Activated T-helper 2 cell treated with anti-CD3 and anti-CD28 coated beads, Interferon-gamma antibody, Interleukin-2, Interleukin-4, amounts not matched to agents 10 μg/mL and 5 μg/mL and 100 μg/mL, durations not matched to agents 14 hours and 24 hours and 36 hours (primary cell): Measurements from ENCODE around the gene PTK6. TPM values are rescaled to one million over a fixed set of nuclear protein-coding genes. Genes with fewer than 3 reads are reported as not detected.

ENCODE experiments used
- DNase-seq: peaks from one replicate; pipeline ENCODE4 v3.0.0; 2021; ENCODE audit warnings: low spot score
- H3K27ac Mint-ChIP-seq: one replicate; pipeline ENCODE4 v1.8.0; 2021; ENCODE audit warnings: mixed read lengths
- H3K27me3 Mint-ChIP-seq: one replicate; pipeline ENCODE4 v1.8.0; 2021; ENCODE audit warnings: low read depth, mixed read lengths
- H3K36me3 Mint-ChIP-seq: one replicate; pipeline ENCODE4 v1.8.0; 2021; ENCODE audit warnings: low read depth, mixed read lengths
- H3K4me1 Mint-ChIP-seq: one replicate; pipeline ENCODE4 v1.8.0; 2021; ENCODE audit warnings: low read depth, mixed read lengths
- H3K4me3 Mint-ChIP-seq: one replicate; pipeline ENCODE4 v1.8.0; 2021; ENCODE audit warnings: low read depth, mild to moderate bottlenecking, moderate library complexity, mixed read lengths
- H3K9me3 Mint-ChIP-seq: one replicate; pipeline ENCODE4 v1.8.0; 2021; ENCODE audit warnings: mixed read lengths
- intact Hi-C: fragments of 100-400 bp; cut with micrococcal nuclease; formaldehyde crosslinking; loops from one replicate; pipeline ENCODE4 v1.15.1; 2023
- total RNA-seq: library from RNA; stranded (reverse); gene quantifications from 2 replicates; pipeline ENCODE4 v1.2.3, GENCODE V29; 2022

PTK6 gene
- total RNA-seq, result 0.32 and 0.46 TPM in 2 replicates

DNA sequence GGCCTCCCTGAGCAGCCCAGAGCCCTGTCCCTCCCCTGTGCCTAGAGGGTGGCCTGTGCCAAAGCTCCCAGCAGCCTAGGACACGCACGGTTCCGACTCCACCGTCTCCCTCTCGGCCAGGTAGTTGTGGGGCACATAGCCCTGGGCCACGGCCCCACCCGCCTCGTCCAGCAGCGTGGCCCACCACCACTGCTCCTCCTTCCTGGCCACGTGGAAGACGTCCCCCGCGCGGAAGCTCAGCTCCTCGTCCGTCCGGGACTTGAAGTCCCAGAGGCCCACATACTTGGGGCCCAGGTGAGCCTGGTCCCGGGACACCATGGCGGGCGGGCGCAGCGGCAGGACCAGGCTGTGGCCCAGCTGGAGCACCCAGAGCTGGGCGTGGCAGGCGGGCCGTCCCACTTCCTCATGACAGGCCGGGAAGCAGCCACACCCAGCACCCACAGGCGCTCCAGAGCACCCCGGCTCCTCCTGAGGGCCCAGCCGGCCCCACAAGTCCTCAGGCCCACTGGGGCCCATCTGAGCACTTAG lies at the start of gene PTK6:
Gene PTK6 (minus strand): TSS at position 380 of the 528 bp plus-strand sequence. CDS start 62 bp downstream, at position 318.
- no peaks in the 10 kb centered on the region for H3K9me3 Mint-ChIP-seq
- intact Hi-C loops, result loop anchor here (1.0 to 5.0 kb wide), 4 partner anchors 17 to 444 kb away; partner anchors contain the start of genes PPDPF, PRPF6 and UCKL1

DNA sequence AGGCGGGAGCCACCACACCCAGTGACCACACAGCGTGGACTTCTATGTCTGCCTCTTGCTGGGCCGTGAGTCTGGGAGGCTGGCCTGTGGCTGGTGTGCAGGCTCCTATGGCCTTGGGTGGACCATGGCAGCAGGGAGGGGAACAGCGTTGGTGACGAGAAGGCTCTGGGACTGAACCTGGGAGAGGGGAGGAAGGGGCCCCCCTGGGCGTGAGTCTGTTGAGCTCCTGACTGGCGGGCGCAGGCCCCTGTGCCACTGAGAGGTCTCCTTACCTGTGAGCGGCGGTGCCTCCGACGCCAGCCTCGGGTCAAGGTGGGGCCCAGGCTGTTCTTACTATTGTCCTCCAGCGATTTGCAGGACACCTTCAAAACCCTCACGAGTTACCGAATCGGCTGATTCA lies 49.6 kb upstream of the PTK6 start:
- H3K27ac Mint-ChIP-seq, result no peak overlapping the region
- H3K9me3 Mint-ChIP-seq, result no peaks in the 10 kb centered on the region
- no peaks in the 10 kb centered on the region for H3K4me1 Mint-ChIP-seq
- peaks cover 3% of the 10 kb centered on the region for H3K27me3 Mint-ChIP-seq
- peaks cover 27% of the 10 kb centered on the region for H3K36me3 Mint-ChIP-seq
- intact Hi-C loops, result no loop called here
- no peak overlapping the region for H3K4me3 Mint-ChIP-seq
- no peak for DNase-seq

More for the DNA sequence above, at the start of gene PTK6:
- H3K27ac Mint-ChIP-seq, result peak within 1 kb of the TSS; percentile 87
- peaks cover 5% of the 10 kb centered on the region for H3K4me1 Mint-ChIP-seq
- H3K27me3 Mint-ChIP-seq, result no peaks in the 10 kb centered on the region
- no peaks in the 10 kb centered on the region for H3K36me3 Mint-ChIP-seq
- peak; percentile 37 for DNase-seq
- H3K4me3 Mint-ChIP-seq, result peak within 1 kb of the TSS; percentile 69

DNA sequence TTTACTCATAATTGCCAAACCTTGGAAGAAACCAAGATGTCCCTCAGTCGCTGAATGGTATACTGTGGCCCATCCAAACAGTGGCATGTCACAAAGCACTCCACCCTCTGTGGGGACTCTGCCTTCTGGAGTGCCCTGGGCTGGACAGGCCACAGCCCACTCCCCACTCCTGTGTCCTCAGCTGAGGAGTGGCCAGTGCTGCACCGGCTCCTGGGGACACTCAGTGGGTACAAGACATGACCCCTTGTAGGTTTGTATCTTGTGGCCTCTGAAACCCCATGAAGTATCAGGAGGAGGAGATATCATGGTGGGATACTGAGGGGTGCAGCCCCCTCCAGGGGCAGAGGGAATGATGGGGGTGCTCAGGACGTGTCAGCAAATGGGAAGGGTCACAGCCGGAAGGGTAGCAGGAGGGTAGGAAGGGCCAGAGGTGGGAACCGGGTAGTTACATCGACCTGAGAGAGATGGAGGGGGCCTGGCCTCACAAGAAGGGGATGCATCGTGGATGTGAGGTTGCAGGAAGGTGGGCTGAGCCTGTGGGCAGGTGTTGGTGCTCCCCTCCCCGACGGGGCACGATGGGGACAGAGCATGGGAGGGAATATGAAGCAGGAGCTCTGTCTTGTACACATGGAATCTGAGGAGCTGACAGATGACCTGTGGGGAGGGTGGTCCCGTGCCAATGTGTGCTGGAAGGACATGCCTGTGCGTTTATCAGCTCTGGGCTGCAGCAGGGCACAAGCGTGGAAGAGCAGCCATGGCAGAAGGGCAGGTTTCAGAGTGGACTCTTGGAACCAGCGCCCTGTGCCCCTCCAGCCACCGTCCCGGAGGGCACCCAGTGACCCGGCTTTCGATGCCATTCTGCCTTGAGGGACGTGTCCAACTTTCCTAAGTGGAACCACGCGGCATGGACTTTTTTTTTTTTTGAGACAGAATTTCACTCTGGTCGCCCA lies 48.7 kb upstream of the PTK6 start:
- DNase-seq, result no peak
- intact Hi-C loops, result no loop called here
- no peaks in the 10 kb centered on the region for H3K9me3 Mint-ChIP-seq
- peaks cover 6% of the 10 kb centered on the region for H3K27me3 Mint-ChIP-seq
- H3K27ac Mint-ChIP-seq, result no peak overlapping the region
- H3K4me1 Mint-ChIP-seq, result no peaks in the 10 kb centered on the region
- peaks cover 21% of the 10 kb centered on the region for H3K36me3 Mint-ChIP-seq
- no peak overlapping the region for H3K4me3 Mint-ChIP-seq

DNA sequence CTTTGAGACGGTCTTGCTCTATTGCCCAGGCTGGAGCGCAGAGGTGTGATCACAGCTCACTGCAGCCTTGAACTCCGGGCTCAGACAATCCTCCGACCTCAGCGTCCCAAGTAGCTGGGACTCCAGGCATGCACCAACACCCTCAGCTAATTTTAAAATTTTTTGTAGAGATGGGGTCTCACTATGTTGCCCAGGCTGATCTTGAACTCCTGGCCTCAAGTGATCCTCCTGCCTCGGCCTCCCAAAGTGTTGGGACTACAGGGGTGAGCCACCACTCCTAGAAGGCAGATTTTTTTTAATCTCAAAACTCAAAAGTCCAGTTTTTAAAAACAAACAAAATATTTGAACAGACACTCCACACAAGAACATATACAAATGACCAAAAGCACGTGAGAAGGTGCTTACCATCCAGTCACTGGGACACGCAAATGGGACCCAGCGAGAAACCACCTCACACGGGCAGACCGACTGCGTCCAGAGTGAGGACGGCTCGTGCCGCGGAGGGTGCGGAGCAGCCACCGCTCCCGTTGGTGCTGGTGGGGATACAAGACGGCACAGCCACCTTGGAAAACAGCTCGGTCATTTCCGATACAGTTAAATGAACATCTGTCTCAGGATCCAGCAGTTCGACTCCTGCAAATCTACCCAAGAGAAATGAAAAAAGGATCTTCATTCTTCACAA lies 45.3 kb upstream of the PTK6 start:
- intact Hi-C loops, result no loop called here
- no peak for DNase-seq

GRCh38 chr20:63580796-63581461 lies 43.8 kb upstream of the PTK6 start:
- Mint-ChIP-seq H3K27me3 (peaks cover 26% of the 10 kb centered on the region), H3K9me3 (no peaks in the 10 kb centered on the region), H3K4me3 (no peak overlapping the region), H3K4me1 (peaks cover 5% of the 10 kb centered on the region), H3K27ac (no peak overlapping the region), H3K36me3 (no peaks in the 10 kb centered on the region)
- DNase-seq, result peak; percentile 55
- intact Hi-C loops, result no loop called here

More for the DNA sequence above, 45.3 kb upstream of the PTK6 start:
- no peak overlapping the region for H3K27ac Mint-ChIP-seq
- peaks cover 4% of the 10 kb centered on the region for H3K4me1 Mint-ChIP-seq
- H3K4me3 Mint-ChIP-seq, result no peak overlapping the region
- no peaks in the 10 kb centered on the region for H3K9me3 Mint-ChIP-seq
- peaks cover 4% of the 10 kb centered on the region for H3K36me3 Mint-ChIP-seq
- H3K27me3 Mint-ChIP-seq, result peaks cover 18% of the 10 kb centered on the region

GRCh38 chr20:63579017-63579694 lies 42.0 kb upstream of the PTK6 start:
- Mint-ChIP-seq H3K27me3 (peaks cover 28% of the 10 kb centered on the region), H3K9me3 (no peaks in the 10 kb centered on the region), H3K27ac (no peak overlapping the region), H3K36me3 (no peaks in the 10 kb centered on the region), H3K4me3 (no peak overlapping the region), H3K4me1 (peaks cover 5% of the 10 kb centered on the region)
- intact Hi-C loops, result no loop called here
- DNase-seq, result no peak

DNA sequence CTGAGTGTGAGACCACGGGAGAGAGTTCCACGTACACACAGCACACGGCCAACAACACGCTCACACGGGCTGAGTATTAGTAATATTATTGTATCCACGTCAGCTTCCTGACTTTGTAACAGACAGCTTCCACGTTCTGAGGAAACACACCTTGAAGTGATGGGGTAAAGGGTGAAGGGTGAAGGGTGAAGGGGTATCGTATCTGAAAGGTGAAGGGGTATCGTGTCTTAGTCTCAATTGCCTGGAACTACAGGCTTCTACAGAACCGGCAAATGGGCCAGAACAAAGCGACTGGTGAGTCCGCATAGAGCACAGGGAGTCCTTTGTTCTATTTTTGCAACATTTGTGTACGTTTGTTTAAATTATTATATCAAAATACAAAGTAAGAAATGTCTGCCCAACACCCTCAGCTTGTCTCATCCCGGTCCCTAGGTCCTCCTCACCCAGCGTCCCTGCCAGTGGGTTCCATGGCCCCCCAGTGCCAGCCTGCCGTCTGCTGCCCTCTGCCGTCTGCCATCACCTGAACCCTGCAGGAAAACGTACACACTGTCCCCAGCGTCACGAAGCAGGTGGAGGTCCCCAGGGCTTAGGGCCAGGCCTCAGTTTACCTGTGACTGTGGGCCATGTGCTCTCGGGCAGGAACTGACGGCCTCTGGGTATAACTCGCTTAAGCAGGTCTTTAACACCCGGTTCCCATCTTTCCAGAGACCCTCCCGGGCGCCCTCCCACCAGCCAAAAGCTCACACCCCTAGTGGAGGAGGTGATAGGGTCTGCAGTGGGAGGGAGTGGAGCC lies 41.2 kb upstream of the PTK6 start:
- intact Hi-C loops, result no loop called here

GRCh38 chr20:63577317-63577894 lies 40.2 kb upstream of the PTK6 start:
- Mint-ChIP-seq H3K27ac (no peak overlapping the region), H3K9me3 (no peaks in the 10 kb centered on the region), H3K4me3 (no peak overlapping the region), H3K27me3 (peaks cover 25% of the 10 kb centered on the region), H3K4me1 (peaks cover 5% of the 10 kb centered on the region), H3K36me3 (no peaks in the 10 kb centered on the region)
- intact Hi-C loops, result no loop called here
- DNase-seq, result no peak

More for the DNA sequence above, 41.2 kb upstream of the PTK6 start:
- Mint-ChIP-seq H3K4me3 (no peak overlapping the region), H3K9me3 (no peaks in the 10 kb centered on the region), H3K27me3 (peaks cover 25% of the 10 kb centered on the region), H3K4me1 (peaks cover 5% of the 10 kb centered on the region), H3K36me3 (no peaks in the 10 kb centered on the region), H3K27ac (no peak overlapping the region)
- no peak for DNase-seq

DNA sequence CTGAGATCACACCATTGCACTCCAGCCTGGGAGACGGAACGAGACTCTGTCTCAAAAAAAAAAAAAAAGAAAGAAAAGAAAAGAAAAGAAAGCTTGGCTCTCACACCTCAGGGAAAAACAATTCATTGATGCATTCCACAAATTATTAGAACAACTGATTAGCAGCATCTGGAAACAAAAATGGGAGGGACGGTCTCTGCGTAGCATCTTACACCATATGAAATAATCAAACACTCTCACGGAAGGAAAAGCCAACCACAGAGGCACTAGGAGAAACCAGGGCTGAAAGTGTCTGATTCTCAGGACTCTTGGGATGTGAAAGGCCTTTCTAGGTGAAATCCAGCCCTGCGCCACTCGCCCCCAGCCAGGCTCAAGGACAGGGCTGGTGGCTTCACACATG lies 39.1 kb upstream of the PTK6 start:
- no peak for DNase-seq
- H3K27ac Mint-ChIP-seq, result no peak overlapping the region
- H3K36me3 Mint-ChIP-seq, result no peaks in the 10 kb centered on the region
- intact Hi-C loops, result no loop called here
- H3K27me3 Mint-ChIP-seq, result peaks cover 22% of the 10 kb centered on the region
- H3K4me3 Mint-ChIP-seq, result no peak overlapping the region
- no peaks in the 10 kb centered on the region for H3K9me3 Mint-ChIP-seq
- peaks cover 5% of the 10 kb centered on the region for H3K4me1 Mint-ChIP-seq

- H3K36me3 Mint-ChIP-seq, result no peaks in the 10 kb centered on the region
- no peak for DNase-seq
- H3K4me1 Mint-ChIP-seq, result peaks cover 1% of the 10 kb centered on the region
- peaks cover 19% of the 10 kb centered on the region for H3K27me3 Mint-ChIP-seq
- H3K9me3 Mint-ChIP-seq, result no peaks in the 10 kb centered on the region
- H3K4me3 Mint-ChIP-seq, result peak overlapping the region; percentile 51
- H3K27ac Mint-ChIP-seq, result no peak overlapping the region
- intact Hi-C loops, result no loop called here
Observed at GRCh38 chr20:63574829-63575743, 37.9 kb upstream of the PTK6 start.
